HEK293T (cell line): ENCODE results near the gene ALCAM.
"Not testable (repeated sequence)": the region's sequence is repeated elsewhere in the genome, so short reads cannot be mapped to it uniquely, and the experiment has no call there.

Experiments used
- CTCF ChIA-PET: fragments of 350-600 bp; formaldehyde crosslinking; extraction: SDS; loops from one replicate; lab custom pipeline; 2021; ENCODE audit warnings: antibody characterized with exemption, inconsistent platforms; lab: Yijun Ruan, JAX
- POLR2A ChIA-PET: fragments of 350-600 bp; formaldehyde crosslinking; extraction: SDS; loops from one replicate; lab custom pipeline; 2020; ENCODE audit warnings: antibody characterized with exemption, inconsistent platforms; lab: Yijun Ruan, JAX
- DNase-seq: peaks from one replicate; pipeline ENCODE4 v3.0.0; 2012; ENCODE audit warnings: mixed read lengths; ENCODE audit errors: extremely low spot score
- ARNT ChIP-seq: fragments of 450-650 bp; IDR thresholded peaks from 2 replicates; pipeline ENCODE4 v1.6.1; 2017; ENCODE audit warnings: mild to moderate bottlenecking
- BHLHE40 ChIP-seq: fragments of 450-650 bp; IDR thresholded peaks from 2 replicates; pipeline ENCODE4 v1.6.1; 2016; ENCODE audit warnings: mild to moderate bottlenecking, moderate library complexity, borderline replicate concordance
- CTBP1 ChIP-seq: fragments of 450-650 bp; IDR thresholded peaks from 2 replicates; pipeline ENCODE4 v1.6.1; 2016; ENCODE audit warnings: borderline replicate concordance
- ELF4 ChIP-seq: fragments of 450-650 bp; IDR thresholded peaks from 2 replicates; pipeline ENCODE4 v1.6.1; 2017; ENCODE audit warnings: antibody characterized with exemption
- FOXA1 ChIP-seq: fragments of 450-650 bp; IDR thresholded peaks from 2 replicates; pipeline ENCODE4 v1.6.1; 2016; ENCODE audit warnings: mild to moderate bottlenecking
- FOXK2 ChIP-seq: fragments of 450-650 bp; IDR thresholded peaks from 2 replicates; pipeline ENCODE4 v1.6.1; 2016; ENCODE audit warnings: mild to moderate bottlenecking
- FOXM1 ChIP-seq: fragments of 450-650 bp; IDR thresholded peaks from 2 replicates; pipeline ENCODE4 v1.6.1; 2017; ENCODE audit warnings: mild to moderate bottlenecking, borderline replicate concordance
- HDGF ChIP-seq: fragments of 450-650 bp; IDR thresholded peaks from 2 replicates; pipeline ENCODE4 v1.6.1; 2017; ENCODE audit warnings: antibody characterized with exemption, borderline replicate concordance
- L3MBTL2 ChIP-seq: fragments of 450-650 bp; conservative IDR thresholded peaks from 2 replicates; pipeline ENCODE4 v1.6.1; 2016; ENCODE audit warnings: mild to moderate bottlenecking
- LEF1 ChIP-seq: fragments of 450-650 bp; IDR thresholded peaks from 2 replicates; pipeline ENCODE4 v1.6.1; 2017; ENCODE audit warnings: mild to moderate bottlenecking, borderline replicate concordance
- NFRKB ChIP-seq: fragments of 450-650 bp; IDR thresholded peaks from 2 replicates; pipeline ENCODE4 v1.6.1; 2016; ENCODE audit warnings: mild to moderate bottlenecking, moderate library complexity
- PKNOX1 ChIP-seq: fragments of 450-650 bp; IDR thresholded peaks from 2 replicates; pipeline ENCODE4 v1.6.1; 2016
- SP1 ChIP-seq: fragments of 450-650 bp; IDR thresholded peaks from 2 replicates; pipeline ENCODE4 v1.6.1; 2017
- SUZ12 ChIP-seq: fragments of 450-650 bp; IDR thresholded peaks from 2 replicates; pipeline ENCODE4 v1.6.1; 2016; ENCODE audit warnings: mild to moderate bottlenecking
- TARDBP ChIP-seq: fragments of 450-650 bp; IDR thresholded peaks from 2 replicates; pipeline ENCODE4 v1.6.1; 2016
- ZNF384 ChIP-seq: fragments of 450-650 bp; IDR thresholded peaks from 2 replicates; pipeline ENCODE4 v1.6.1; 2016

Gene ALCAM

GRCh38 chr3:105582015-105582414 is 215.3 kb downstream of the ALCAM start:
- no peak for TF ChIP-seq ELF4
- no peak for TF ChIP-seq FOXM1
- no peak for TF ChIP-seq CTBP1
- TF ChIP-seq PKNOX1, result no peak
- no peak for DNase-seq
- POLR2A ChIA-PET, result no interaction called here
- CTCF ChIA-PET, result no interaction called here

- TF ChIP-seq NFRKB (no peak), FOXK2 (no peak), PKNOX1 (peak; percentile 40)
- no peak for DNase-seq
- POLR2A ChIA-PET, result no interaction called here
- CTCF ChIA-PET, result no interaction called here
Measured at GRCh38 chr3:105584003-105584790, 217.5 kb downstream of the ALCAM start.

- POLR2A ChIA-PET, result no interaction called here
- no peak for TF ChIP-seq SUZ12
- no peak for TF ChIP-seq FOXM1
- TF ChIP-seq BHLHE40, result no peak
- no peak for TF ChIP-seq TARDBP
- no peak for TF ChIP-seq HDGF
- TF ChIP-seq LEF1, result no peak
- no peak for TF ChIP-seq NFRKB
- no peak for TF ChIP-seq ARNT
- TF ChIP-seq ZNF384, result no peak
- no peak for TF ChIP-seq PKNOX1
- TF ChIP-seq CTBP1, result no peak
- DNase-seq, result no peak
- CTCF ChIA-PET, result no interaction called here
Measured at GRCh38 chr3:105593315-105593714, 226.6 kb downstream of the ALCAM start.

GRCh38 chr3:105594219-105594618 is 227.5 kb downstream of the ALCAM start:
- ChIA-PET CTCF (no interaction called here), POLR2A (no interaction called here)
- TF ChIP-seq NFRKB (no peak), TARDBP (no peak), FOXK2 (no peak), HDGF (no peak)

GRCh38 chr3:105598042-105598796 is 231.5 kb downstream of the ALCAM start:
- POLR2A ChIA-PET, result no interaction called here
- DNase-seq, result no peak
- CTCF ChIA-PET, result no interaction called here
- TF ChIP-seq BHLHE40, result no peak
- TF ChIP-seq HDGF, result no peak

More at GRCh38 chr3:105594219-105594618, 227.5 kb downstream of the ALCAM start:
- DNase-seq, result no peak

GRCh38 chr3:105599350-105599749 is 232.6 kb downstream of the ALCAM start:
- TF ChIP-seq SUZ12 (no peak), FOXK2 (no peak), TARDBP (no peak), BHLHE40 (no peak), PKNOX1 (no peak), ZNF384 (no peak), HDGF (no peak), FOXA1 (no peak), NFRKB (no peak), SP1 (no peak), L3MBTL2 (no peak), ARNT (no peak), ELF4 (no peak)
- DNase-seq, result no peak
- CTCF ChIA-PET, result no interaction called here
- POLR2A ChIA-PET, result no interaction called here

GRCh38 chr3:105601756-105602155 is 235.0 kb downstream of the ALCAM start:
- POLR2A ChIA-PET, CTCF ChIA-PET: not testable (repeated sequence)

GRCh38 chr3:105602286-105602685 is 235.6 kb downstream of the ALCAM start:
- DNase-seq, POLR2A ChIA-PET, CTCF ChIA-PET: not testable (repeated sequence)

More at GRCh38 chr3:105601756-105602155, 235.0 kb downstream of the ALCAM start:
- not testable (repeated sequence) for DNase-seq

GRCh38 chr3:105603516-105603915 is 236.8 kb downstream of the ALCAM start:
- CTCF ChIA-PET, result interaction anchor here (0.7 kb wide), 1 partner anchor 22 kb away, joined by 3 read pairs; no protein-coding TSS in a partner anchor
- DNase-seq, result not testable (repeated sequence)

More at GRCh38 chr3:105603516-105603915, 236.8 kb downstream of the ALCAM start:
- POLR2A ChIA-PET, result not testable (repeated sequence)
